OCI-LY7 (cell line): Measurements from ENCODE around the gene CEP170B. TPM values are rescaled to one million over a fixed set of nuclear protein-coding genes. Genes with fewer than 3 reads are reported as not detected.

Source experiments
- BruUV-seq: library from RNA; stranded (reverse); fragments of 400-500 nt; replicated peaks from 2 replicates; lab custom pipeline; 2021; lab: Mats Ljungman, UMichigan
- CTCF ChIA-PET: fragments of 300-600 bp; sonication (Branson Sonifier 250); formaldehyde crosslinking; loops from one replicate; lab custom pipeline; 2022; ENCODE audit warnings: antibody characterized with exemption; ENCODE audit not compliant: unreplicated experiment; lab: Charles Lee
- POLR2A ChIA-PET: fragments of 300-600 bp; sonication (Branson Sonifier 250); formaldehyde crosslinking; loops from one replicate; lab custom pipeline; 2022; ENCODE audit warnings: antibody characterized with exemption; lab: Charles Lee
- DNase-seq: peaks from one replicate; pipeline ENCODE4 v3.0.0-alpha.2; 2015; ENCODE audit warnings: low spot score
- H2AFZ ChIP-seq: fragments of 200-600 bp; sonication (generic), shearing (Covaris generic); 2 replicates; pipeline ENCODE4 v1.6.1; 2014; ENCODE audit warnings: mild to moderate bottlenecking, antibody characterized with exemption, low read length, moderate library complexity
- H3K27ac ChIP-seq: fragments of 200-600 bp; sonication (generic); 2 replicates; pipeline ENCODE4 v1.5.1; 2014; ENCODE audit warnings: mixed run types, low read depth, mild to moderate bottlenecking, moderate library complexity, low read length, inconsistent platforms; ENCODE audit not compliant: poor library complexity, severe bottlenecking
- H3K36me3 ChIP-seq: fragments of 200-600 bp; sonication (generic); 2 replicates; pipeline ENCODE4 v1.6.1; 2014; ENCODE audit warnings: mild to moderate bottlenecking, antibody characterized with exemption, low read length, moderate library complexity, mixed read lengths; ENCODE audit not compliant: insufficient read depth
- H3K4me1 ChIP-seq: fragments of 200-600 bp; sonication (generic); 2 replicates; pipeline ENCODE4 v1.5.1; 2014; ENCODE audit warnings: mild to moderate bottlenecking, low read length; ENCODE audit not compliant: insufficient read depth, poor library complexity, severe bottlenecking
- H3K4me2 ChIP-seq: fragments of 200-600 bp; sonication (generic); 2 replicates; pipeline ENCODE4 v1.6.1; 2014; ENCODE audit warnings: mild to moderate bottlenecking, low read length
- H3K4me3 ChIP-seq: fragments of 200-600 bp; sonication (generic); 2 replicates; pipeline ENCODE4 v1.5.1; 2014; ENCODE audit warnings: mild to moderate bottlenecking, low read depth, low read length; ENCODE audit not compliant: poor library complexity, severe bottlenecking
- H3K79me2 ChIP-seq: fragments of 200-600 bp; sonication (generic); 2 replicates; pipeline ENCODE4 v1.6.1; 2016; ENCODE audit warnings: low read depth, mild to moderate bottlenecking, low read length, moderate library complexity, mixed read lengths; ENCODE audit not compliant: insufficient read depth
- H3K9me2 ChIP-seq: fragments of 200-600 bp; sonication (generic); 2 replicates; pipeline ENCODE4 v1.6.1; 2016; ENCODE audit warnings: mild to moderate bottlenecking, low read length, mixed read lengths; ENCODE audit not compliant: insufficient read depth
- H3K9me3 ChIP-seq: fragments of 200-600 bp; sonication (generic); 2 replicates; pipeline ENCODE4 v1.6.1; 2014; ENCODE audit warnings: mild to moderate bottlenecking, mixed run types, low read length, mixed read lengths
- H4K20me1 ChIP-seq: fragments of 200-600 bp; sonication (generic); 2 replicates; pipeline ENCODE4 v1.6.1; 2014; ENCODE audit warnings: mild to moderate bottlenecking, antibody characterized with exemption, low read length, moderate library complexity, mixed read lengths; ENCODE audit not compliant: insufficient read depth
- EZH2phosphoT487 ChIP-seq: fragments of 200-600 bp; sonication (generic); IDR thresholded peaks from 2 replicates; pipeline ENCODE4 v1.6.1; 2018; ENCODE audit warnings: low read depth, borderline replicate concordance, mild to moderate bottlenecking, mixed run types, antibody characterized with exemption, low read length, moderate library complexity, mixed read lengths
- intact Hi-C: fragments of 100-400 bp; cut with micrococcal nuclease; formaldehyde crosslinking; loops from one replicate; pipeline ENCODE4 v1.10.0; 2022; ENCODE audit not compliant: unreplicated experiment
- total RNA-seq, 2 experiments: library from RNA; depleted of rRNA in 1 of 2; stranded (reverse); fragments of >200 nt in 1 of 2; shearing (Covaris generic) in 1 of 2; gene quantifications; 2 replicates each; pipeline ENCODE4 v1.2.3, GENCODE V29; 2014 to 2022
- TF ChIP-seq, protein P1 (sequence below): fragments of 200-600 bp; sonication (generic); conservative IDR thresholded peaks from 2 replicates; pipeline ENCODE4 v1.5.1; 2014; ENCODE audit warnings: mild to moderate bottlenecking, antibody characterized with exemption, low read length, moderate library complexity, mixed read lengths

The CEP170B gene
- total RNA-seq, 2 experiments from 2014 or later, result 0.10 to 0.16 TPM

DNA sequence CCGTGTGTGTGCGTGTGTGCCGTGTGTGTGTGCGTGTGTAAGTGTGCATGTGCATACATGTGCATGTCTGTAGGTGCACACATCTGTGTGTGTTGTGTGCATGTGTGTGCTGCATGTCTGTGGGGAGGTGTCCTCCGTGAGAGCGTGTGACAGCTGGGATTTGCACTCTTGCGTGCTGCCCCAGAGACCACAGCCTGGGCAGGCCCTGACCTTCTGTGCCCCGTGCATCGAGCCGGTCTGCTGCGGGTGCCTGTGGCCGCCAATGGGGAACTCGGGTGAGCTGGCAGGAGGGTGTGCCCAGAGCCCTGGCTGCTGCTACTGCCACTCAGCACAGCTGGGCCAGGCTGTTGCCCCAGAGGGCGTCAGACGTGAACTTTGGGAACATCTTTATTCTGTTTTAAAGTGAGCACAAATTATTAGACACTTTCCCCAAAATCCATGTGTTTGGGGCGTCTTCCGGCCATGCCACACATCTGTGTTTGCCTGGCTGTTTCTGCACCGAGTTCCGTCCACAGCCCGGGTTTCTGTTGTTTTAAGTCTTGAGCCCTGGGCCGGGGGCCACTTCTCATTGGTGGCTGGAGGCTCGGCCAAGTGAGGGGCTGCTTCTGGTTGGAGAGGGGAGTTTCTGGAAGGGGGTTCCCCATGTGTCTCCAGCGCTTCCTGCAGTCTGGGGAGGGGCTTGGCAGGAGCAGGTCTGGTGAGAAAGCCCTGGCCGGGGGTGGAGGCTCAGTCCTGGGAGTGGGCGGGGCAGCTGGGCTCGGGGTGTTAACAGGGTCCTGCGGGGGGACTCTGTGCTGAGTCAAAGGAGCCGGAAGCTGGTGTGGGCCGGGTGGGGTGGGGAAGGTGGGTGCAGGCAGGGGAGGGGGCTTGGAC, 7.6 kb downstream of the CEP170B start:
- Histone ChIP-seq H3K36me3 (no peaks in the 10 kb centered on the region), H3K79me2 (no peaks in the 10 kb centered on the region), H3K9me3 (no peaks in the 10 kb centered on the region), H2AFZ (no peak overlapping the region), H3K4me1 (peaks cover 4% of the 10 kb centered on the region), H3K4me2 (no peak overlapping the region), H3K9me2 (no peaks in the 10 kb centered on the region), H4K20me1 (no peaks in the 10 kb centered on the region), H3K27ac (no peak overlapping the region), H3K4me3 (no peak overlapping the region)
- ChIA-PET POLR2A (interaction anchor here (0.5 kb wide), 1 partner anchor 953 kb away, joined by 3 read pairs; no protein-coding TSS in a partner anchor), CTCF (no interaction called here)
- BruUV-seq, result no TSS peak
- intact Hi-C loops, result no loop called here
- no peak for DNase-seq
- TF ChIP-seq, protein P1, sequence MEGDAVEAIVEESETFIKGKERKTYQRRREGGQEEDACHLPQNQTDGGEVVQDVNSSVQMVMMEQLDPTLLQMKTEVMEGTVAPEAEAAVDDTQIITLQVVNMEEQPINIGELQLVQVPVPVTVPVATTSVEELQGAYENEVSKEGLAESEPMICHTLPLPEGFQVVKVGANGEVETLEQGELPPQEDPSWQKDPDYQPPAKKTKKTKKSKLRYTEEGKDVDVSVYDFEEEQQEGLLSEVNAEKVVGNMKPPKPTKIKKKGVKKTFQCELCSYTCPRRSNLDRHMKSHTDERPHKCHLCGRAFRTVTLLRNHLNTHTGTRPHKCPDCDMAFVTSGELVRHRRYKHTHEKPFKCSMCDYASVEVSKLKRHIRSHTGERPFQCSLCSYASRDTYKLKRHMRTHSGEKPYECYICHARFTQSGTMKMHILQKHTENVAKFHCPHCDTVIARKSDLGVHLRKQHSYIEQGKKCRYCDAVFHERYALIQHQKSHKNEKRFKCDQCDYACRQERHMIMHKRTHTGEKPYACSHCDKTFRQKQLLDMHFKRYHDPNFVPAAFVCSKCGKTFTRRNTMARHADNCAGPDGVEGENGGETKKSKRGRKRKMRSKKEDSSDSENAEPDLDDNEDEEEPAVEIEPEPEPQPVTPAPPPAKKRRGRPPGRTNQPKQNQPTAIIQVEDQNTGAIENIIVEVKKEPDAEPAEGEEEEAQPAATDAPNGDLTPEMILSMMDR, result no peak
- TF ChIP-seq EZH2phosphoT487, result no peak

DNA sequence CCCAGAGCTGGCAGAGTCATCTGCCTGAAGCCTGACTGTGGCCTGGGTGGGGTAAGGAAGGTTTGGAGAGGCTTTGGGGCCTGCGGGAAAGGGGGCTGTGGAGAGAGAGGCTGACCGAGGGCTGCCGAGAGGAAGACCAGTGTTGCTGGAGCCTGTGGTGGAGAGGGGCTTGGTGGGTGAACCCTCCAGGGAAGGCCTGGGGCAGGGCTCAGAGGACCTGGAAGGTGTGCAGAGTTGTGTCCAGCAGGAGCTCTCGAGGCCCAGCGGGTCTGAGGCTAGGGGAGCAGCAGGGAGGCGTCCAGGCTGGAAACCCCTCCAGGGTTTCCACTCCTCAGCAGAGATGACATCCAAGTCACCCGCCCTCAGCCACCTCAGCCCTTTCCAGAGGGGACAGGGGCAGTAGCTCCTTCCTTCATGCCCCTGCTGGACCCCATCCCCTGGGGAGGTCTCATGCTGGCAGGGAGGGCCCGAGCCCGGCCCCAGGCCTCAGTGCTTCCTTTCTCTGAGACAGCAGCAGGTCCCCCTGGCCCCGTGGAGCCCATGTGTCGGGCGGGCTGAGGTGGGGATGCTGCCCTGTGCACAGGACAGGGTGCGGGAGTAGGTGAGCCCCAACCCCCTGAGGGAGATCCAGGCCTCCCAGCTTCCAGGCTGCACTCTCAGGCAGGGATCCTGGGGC, 8.4 kb downstream of the CEP170B start:
- TF ChIP-seq, protein P1, result no peak
- no peak for TF ChIP-seq EZH2phosphoT487
- H3K4me2 ChIP-seq, result no peak overlapping the region
- ChIA-PET CTCF (no interaction called here), POLR2A (interaction anchor here (0.5 kb wide), 1 partner anchor 953 kb away, joined by 3 read pairs; no protein-coding TSS in a partner anchor)
- no peaks in the 10 kb centered on the region for H3K36me3 ChIP-seq
- no peaks in the 10 kb centered on the region for H3K79me2 ChIP-seq
- BruUV-seq, result no TSS peak
- H3K9me3 ChIP-seq, result no peaks in the 10 kb centered on the region
- H3K27ac ChIP-seq, result no peak overlapping the region
- H2AFZ ChIP-seq, result no peak overlapping the region
- no peaks in the 10 kb centered on the region for H4K20me1 ChIP-seq
- no peaks in the 10 kb centered on the region for H3K9me2 ChIP-seq
- peaks cover 4% of the 10 kb centered on the region for H3K4me1 ChIP-seq
- no peak overlapping the region for H3K4me3 ChIP-seq
- DNase-seq, result no peak
- intact Hi-C loops, result no loop called here
